HT-29 (cell line): Measurements from ENCODE around the gene RECK. TPM values are rescaled to one million over a fixed set of nuclear protein-coding genes. Genes with fewer than 3 reads are reported as not detected.
"Not testable (repeated sequence)": the region's sequence is repeated elsewhere in the genome, so short reads cannot be mapped to it uniquely, and the experiment has no call there.

Experiments used
- DNase-seq: peaks from one replicate; pipeline ENCODE4 v3.0.0-alpha.2; 2015; ENCODE audit warnings: low spot score
- total RNA-seq: library from RNA; depleted of rRNA; stranded (reverse); fragments of >200 nt; shearing (Covaris generic); gene quantifications from 2 replicates; pipeline ENCODE4 v1.2.3, GENCODE V29; 2014

The RECK gene
- total RNA-seq, 1 experiment from 2014 or later = not detected

GRCh38 chr9:36153746-36154145, 117.0 kb downstream of the RECK start:
- DNase-seq = no peak

- no peak for DNase-seq
These were observed 117.7 kb downstream of the RECK start for GRCh38 chr9:36154331-36154952.

GRCh38 chr9:36156116-36156515, 119.4 kb downstream of the RECK start:
- DNase-seq = no peak

GRCh38 chr9:36158122-36158521, 121.4 kb downstream of the RECK start:
- DNase-seq = no peak

- no peak for DNase-seq
These were observed 122.2 kb downstream of the RECK start for GRCh38 chr9:36158917-36159316.

GRCh38 chr9:36159509-36159908, 122.8 kb downstream of the RECK start:
- DNase-seq = not testable (repeated sequence)

GRCh38 chr9:36160126-36160525, 123.4 kb downstream of the RECK start:
- DNase-seq = not testable (repeated sequence)

- no peak for DNase-seq
These were observed 124.5 kb downstream of the RECK start for GRCh38 chr9:36161187-36161586.

- no peak for DNase-seq
These were observed 125.6 kb downstream of the RECK start for GRCh38 chr9:36162211-36162738.

GRCh38 chr9:36163049-36163785, 126.5 kb downstream of the RECK start:
- DNase-seq = no peak

GRCh38 chr9:36163786-36164170, 127.1 kb downstream of the RECK start:
- DNase-seq = no peak

GRCh38 chr9:36164372-36164771, 127.7 kb downstream of the RECK start:
- DNase-seq = no peak

- no peak for DNase-seq
These were observed 128.3 kb downstream of the RECK start for GRCh38 chr9:36164989-36165388.

GRCh38 chr9:36165826-36166167, 129.1 kb downstream of the RECK start:
- no peak for DNase-seq

- peak; percentile 71 for DNase-seq
These were observed 129.6 kb downstream of the RECK start for GRCh38 chr9:36166168-36166927.

GRCh38 chr9:36169166-36169565, 132.5 kb downstream of the RECK start, which contains the start of gene CCIN:
Gene CCIN, plus strand, starts transcription at chr9:36169388. Its CDS starts 115 bp downstream, at chr9:36169503.
- no peak for DNase-seq

GRCh38 chr9:36169708-36170107, 133.0 kb downstream of the RECK start:
- no peak for DNase-seq

GRCh38 chr9:36170531-36170930, 133.8 kb downstream of the RECK start:
- no peak for DNase-seq

- DNase-seq = no peak
These were observed 137.1 kb downstream of the RECK start for GRCh38 chr9:36173861-36174260.
